DMS153 treated with DMSO at 0.1 percent for 48 hours (cell line): ENCODE data around the gene ADAM8.

ENCODE experiments used
- DNase-seq: peaks from one replicate; lab custom pipeline; 2025; ENCODE audit not compliant: unreplicated experiment; lab: John Stamatoyannopoulos, UW

The ADAM8 gene

DNA sequence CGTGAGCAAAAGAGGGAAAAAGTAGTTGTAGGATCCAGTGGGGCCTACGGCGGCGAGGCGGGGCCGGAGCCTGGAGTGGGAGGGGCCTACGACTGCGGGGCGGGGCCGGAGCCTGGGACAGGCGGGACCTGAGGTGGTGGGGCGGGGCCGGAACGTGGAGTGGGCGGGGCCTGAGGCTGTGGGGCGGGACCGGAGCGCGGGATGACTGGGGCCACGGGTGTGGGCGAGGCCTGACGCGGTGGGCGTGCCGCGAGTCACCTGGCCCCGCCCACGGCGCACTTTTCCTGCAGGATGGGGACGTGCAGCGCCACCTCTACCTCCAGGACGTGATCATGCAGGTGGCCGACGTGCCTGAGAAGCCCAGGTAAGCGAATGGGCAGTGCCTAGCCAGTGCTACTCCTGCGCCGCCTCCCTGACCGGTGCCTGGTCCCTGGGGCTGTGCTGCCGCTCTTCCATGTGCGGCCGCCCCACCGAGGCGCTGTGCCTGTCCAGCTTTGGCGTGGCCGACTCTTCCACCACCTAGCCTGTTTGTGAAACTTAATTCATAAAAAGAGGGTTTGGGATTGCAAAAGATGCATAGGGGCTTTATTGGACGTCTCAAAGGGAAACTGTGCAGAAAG, 32.5 kb upstream of the ADAM8 start:
- DNase-seq = peak; percentile 82

GRCh38 chr10:133308421-133309099, 31.9 kb upstream of the ADAM8 start, which contains the start of the genes TUBGCP2 and ZNF511:
TUBGCP2 (minus strand) TSS chr10:133308872; CDS start chr10:133302941, 5,931 bp downstream.
ZNF511 (plus strand) TSS chr10:133308914; CDS start chr10:133308944, 30 bp downstream.
- peak; percentile 58 for DNase-seq

DNA sequence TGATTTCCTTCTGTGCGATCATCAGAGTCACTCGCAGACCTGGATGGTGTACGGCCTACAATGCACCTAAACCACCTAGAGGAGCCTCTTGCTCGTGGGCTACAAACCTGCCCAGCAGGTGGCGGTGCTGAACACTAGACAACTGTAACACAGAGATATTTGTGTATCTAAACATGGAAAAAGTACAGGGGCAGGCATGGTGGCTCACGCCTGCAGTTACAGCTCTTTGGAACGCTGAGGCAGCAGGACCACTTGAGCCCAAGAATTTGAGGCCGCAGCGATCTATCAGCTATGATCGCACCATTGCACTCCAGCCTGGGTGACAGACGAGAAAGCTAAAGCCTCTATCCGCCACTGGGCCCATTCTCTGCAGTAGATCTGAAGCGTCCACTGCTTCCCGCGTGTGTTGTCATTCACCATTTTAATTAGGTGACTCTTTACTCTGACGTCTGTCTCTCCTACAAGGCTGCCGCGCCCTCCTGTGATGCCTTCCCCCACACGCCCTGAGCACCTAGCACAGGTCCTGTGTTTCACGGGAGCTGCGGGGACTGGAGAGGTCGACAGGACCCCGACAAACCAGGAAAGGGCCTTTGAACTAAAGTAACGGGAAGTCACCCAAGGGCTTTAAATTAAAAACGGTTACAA, 31.2 kb upstream of the ADAM8 start:
- DNase-seq = peak; percentile 69

GRCh38 chr10:133306941-133307379, 30.3 kb upstream of the ADAM8 start:
- DNase-seq = no peak

- DNase-seq = no peak
Measured at GRCh38 chr10:133306097-133306476, 29.4 kb upstream of the ADAM8 start.

GRCh38 chr10:133303206-133303605, 26.5 kb upstream of the ADAM8 start:
- DNase-seq = no peak

- no peak for DNase-seq
Measured at GRCh38 chr10:133302230-133302629, 25.6 kb upstream of the ADAM8 start.

DNA sequence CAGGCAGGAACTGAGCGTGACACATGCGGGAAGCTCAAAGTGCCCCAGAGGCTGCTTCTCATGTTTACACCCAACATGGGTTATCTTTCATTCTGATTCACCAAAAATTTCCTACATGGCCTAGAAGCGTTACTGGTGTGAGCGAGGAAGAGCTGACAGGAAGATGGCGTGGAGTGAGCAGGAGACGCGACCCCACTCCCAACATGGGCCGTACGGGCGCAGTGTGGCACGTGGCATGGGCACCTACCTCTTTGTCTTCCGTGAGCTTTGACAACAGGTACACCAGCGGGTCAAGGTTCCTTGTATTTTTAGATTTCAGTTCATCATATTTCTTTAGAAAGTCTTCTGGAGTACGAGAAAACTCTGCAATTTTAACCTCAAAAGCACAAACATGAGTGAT, 23.1 kb upstream of the ADAM8 start:
- no peak for DNase-seq

DNA sequence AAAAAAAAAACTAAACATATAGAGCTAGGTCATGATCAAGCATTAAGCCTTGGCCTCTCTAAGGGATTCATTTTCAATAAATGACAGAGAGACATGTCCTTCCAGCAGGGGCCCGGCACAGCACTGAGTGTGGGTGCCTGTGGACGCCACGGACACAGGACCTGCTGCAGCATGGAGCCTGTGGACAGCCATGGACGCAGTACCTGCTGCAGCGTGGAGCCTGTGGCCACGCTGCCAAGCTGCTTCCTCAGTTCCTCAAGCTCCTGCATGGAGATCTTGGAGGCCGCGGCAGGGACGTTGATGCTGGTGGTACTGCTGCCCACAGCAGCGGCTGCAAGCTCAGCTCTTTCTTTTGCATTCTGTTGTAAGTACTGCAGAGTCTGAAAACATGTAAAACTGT, 22.6 kb upstream of the ADAM8 start:
- DNase-seq = no peak

GRCh38 chr10:133298466-133298865, 21.8 kb upstream of the ADAM8 start:
- DNase-seq = no peak

DNA sequence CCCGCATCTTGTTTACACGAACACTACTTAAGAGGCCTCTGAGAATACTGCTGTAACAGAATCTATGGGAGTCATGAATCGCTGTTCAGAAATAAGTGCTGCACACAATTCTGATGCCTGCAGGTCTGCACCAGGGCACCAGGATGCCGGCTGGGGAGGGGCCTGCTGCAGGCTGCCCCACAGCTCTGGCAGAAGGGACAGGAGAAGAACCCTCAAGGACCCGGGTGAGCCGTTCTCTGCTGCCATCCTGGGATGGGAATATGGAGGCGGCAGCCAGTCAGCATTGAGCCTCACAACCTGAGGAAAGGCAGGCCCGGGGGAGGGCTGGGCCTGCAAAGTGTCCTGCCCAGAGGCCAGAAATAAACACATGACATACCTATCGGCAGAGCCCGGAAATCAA, 20.8 kb upstream of the ADAM8 start:
- DNase-seq = no peak

DNA sequence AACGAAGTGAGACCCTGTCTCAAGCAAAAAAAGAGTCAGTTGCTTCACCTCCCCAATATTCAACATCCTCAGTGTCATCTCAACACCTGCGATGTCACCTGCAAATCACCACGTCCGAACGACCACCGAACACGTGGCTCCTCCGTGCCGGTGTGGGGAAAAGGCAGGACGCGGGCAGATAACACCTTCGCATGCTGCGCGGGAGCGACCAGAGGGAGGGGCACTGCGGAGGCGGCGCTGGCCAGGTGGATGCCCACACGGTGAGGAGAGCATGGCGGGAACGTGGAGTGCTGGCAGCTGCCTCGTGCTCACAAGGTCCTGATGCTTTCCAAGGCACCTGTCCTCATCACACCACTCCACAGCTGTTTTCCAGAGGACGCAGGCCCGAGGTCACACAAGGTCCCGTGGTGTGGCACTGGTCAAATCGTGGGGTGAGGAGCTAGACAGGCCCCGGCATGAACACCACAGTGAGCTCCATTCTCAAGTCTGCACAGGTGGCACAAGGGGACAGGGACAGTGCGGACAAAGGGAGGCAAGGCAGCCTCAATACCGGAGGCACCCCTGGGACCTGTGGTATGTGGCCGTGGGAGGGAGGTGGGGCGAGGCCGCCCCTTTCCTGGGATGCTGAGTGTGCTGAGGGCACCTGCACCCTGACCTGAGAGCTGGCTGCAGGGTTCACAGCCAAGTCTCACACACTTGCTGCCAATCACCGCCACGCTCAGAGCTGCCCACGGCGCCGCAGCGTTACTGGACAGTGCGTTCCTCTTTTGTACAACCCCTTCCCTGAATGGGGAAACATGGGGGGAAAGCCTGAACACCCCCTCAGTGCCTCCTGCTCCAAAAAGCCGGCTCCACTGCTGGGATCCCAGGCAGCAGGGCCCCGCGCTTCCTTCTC, 19.0 kb upstream of the ADAM8 start:
- no peak for DNase-seq

GRCh38 chr10:133294189-133294588, 17.5 kb upstream of the ADAM8 start:
- no peak for DNase-seq

DNA sequence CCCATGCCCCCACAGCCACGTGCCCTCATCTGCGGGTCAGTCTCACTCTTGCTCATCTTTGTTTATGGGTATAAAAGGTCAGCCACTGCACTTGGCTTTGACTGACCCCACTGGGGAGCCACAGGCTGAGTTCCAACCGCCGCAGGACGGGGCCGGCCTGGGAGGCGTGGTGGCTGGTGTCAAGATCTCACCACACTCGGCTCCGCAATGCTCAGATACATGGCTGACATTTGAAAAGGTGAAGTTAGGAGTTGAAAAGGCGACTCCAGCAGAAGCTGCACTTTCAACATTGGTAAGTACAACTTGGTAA, 17.1 kb upstream of the ADAM8 start:
- no peak for DNase-seq

- no peak for DNase-seq
Measured at GRCh38 chr10:133292919-133293809, 16.5 kb upstream of the ADAM8 start.

GRCh38 chr10:133289761-133290160, 13.1 kb upstream of the ADAM8 start:
- no peak for DNase-seq

DNA sequence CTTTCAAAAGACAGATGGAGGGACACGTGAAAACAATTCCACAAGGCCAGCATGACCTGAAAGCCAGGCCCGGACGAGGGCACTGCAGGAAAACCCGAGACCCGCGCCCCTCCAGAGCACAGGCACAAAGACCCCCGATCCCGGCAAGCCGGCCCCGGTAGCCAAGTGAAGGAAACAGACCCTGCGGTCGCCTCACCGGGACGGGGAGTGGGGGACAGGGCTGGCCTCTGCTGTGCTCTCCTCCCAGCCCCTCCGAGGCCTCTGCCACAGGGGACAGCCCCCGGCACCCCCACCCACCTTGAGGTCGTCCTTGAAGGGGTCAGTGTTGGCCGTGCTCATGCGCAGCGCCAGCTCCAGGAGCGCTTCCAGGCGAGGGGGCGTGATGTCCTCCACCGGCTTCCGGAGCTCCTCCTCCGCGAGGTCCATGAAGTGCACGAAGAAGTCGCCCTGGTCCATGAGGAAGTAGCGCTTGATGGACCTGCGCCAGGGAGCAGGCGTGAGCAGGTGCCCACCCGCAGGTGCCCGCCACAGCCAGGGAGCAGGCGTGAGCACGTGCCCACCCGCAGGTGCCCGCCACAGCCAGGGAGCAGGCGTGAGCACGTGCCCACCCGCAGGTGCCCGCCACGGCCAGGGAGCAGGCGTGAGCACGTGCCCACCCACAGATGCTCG, 11.3 kb upstream of the ADAM8 start:
- DNase-seq = no peak

- DNase-seq = no peak
Measured at GRCh38 chr10:133286366-133286765, 9.7 kb upstream of the ADAM8 start.

DNA sequence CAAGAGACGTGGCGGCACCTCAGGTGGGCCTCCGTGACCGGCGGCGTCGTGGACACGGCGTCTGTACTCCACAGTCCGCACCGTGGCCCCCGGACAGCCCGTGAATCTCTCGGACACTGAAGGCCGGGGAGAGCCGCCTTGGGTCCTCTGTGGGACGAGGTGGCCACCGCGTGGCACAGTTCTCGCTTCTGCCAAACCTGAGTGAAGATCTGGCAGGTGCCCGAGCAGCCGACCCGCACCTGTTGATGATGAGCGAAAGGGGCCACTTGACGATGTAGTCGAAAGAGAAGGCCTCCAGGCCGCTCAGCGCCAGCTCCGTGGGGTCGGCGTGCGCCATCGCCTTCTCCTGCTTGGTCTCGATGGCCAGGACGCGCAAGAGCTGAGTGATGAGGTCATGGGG, 8.5 kb upstream of the ADAM8 start:
- DNase-seq = no peak

GRCh38 chr10:133283931-133284330, 7.3 kb upstream of the ADAM8 start:
- DNase-seq = no peak
